GM12891 (cell line): ENCODE results near the gene SLAIN2.

Experiments
- POLR2A ChIP-seq: IDR thresholded peaks from 2 replicates; pipeline ENCODE4 v1.6.1; 2011; ENCODE audit warnings: low read depth, low read length, control low read depth
- SPI1 ChIP-seq: IDR thresholded peaks from 2 replicates; pipeline ENCODE4 v1.6.1; 2011; ENCODE audit warnings: low read depth, low read length, control low read depth

DNA sequence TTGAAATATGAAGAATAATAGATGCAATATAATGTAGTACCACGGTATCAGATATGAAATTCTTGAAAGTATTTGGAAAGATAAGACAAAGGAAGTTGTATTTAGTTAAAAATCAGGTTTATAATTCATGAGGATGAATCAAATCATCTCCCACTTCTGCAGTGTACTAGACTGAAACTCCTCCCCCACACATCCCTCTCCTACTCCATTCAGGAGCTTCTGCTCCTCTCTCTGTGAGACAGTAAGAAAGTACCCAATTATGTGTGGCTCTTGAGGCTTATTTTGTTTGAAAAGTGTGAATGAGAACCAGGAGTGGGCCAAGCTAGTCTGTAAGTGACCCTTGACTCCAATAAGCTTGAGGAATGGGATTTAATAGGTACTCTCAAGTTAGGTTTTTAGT lies 9.5 kb downstream of the SLAIN2 start:
- no peak for TF ChIP-seq SPI1
- TF ChIP-seq POLR2A = no peak
